Upper lobe of left lung (tissue), 4 donors: ENCODE data around the gene MACROD1.

Source experiments
- EP300 ChIP-seq, 4 donors: sonication (generic); formaldehyde crosslinking; IDR thresholded peaks; one replicate each; pipeline ENCODE4 v1.5.1; 2017; ENCODE audit warnings: antibody characterized with exemption in 4 of 4, control low read depth in 2 of 4
- POLR2A ChIP-seq, 4 donors: fragments of 450-650 bp; IDR thresholded peaks; one replicate each; pipeline ENCODE4 v1.5.1; 2016 to 2017; ENCODE audit warnings: antibody characterized with exemption in 4 of 4, mild to moderate bottlenecking in 2 of 4
- POLR2AphosphoS5 ChIP-seq, 2 donors: sonication (generic); formaldehyde crosslinking; IDR thresholded peaks; one replicate each; pipeline ENCODE4 v1.5.1; 2017; ENCODE audit warnings: antibody characterized with exemption in 2 of 2
- TF ChIP-seq, protein P1 (sequence below), 6 experiments: fragments of 450-650 bp in 4 of 6; fragments of 200-600 bp in 2 of 6; sonication (generic) in 2 of 6; IDR thresholded peaks; one replicate each; pipeline ENCODE4 v1.5.1; 2016 to 2019; ENCODE audit warnings: antibody characterized with exemption in 6 of 6

DNA sequence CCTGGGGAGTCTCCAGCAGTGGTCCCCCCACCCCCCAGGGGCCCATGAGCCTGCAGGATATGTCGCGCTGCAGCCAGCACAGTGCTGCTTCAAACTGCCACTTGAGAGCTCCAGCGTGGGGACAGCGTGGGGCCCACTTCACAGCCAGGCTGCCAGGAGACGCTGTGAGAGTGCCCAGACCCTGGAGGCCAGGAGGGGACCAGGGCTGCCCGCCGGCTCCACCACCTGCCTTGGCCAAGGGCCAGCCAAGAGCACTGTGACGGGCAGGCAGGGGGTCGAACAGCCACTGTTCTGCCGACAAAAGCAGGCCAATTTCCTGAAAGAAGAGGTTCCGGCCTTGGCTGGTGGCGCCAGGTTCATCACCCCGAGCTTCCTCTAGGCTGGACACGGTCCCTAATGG is 70.0 kb downstream of the MACROD1 start:
- TF ChIP-seq, protein P1, sequence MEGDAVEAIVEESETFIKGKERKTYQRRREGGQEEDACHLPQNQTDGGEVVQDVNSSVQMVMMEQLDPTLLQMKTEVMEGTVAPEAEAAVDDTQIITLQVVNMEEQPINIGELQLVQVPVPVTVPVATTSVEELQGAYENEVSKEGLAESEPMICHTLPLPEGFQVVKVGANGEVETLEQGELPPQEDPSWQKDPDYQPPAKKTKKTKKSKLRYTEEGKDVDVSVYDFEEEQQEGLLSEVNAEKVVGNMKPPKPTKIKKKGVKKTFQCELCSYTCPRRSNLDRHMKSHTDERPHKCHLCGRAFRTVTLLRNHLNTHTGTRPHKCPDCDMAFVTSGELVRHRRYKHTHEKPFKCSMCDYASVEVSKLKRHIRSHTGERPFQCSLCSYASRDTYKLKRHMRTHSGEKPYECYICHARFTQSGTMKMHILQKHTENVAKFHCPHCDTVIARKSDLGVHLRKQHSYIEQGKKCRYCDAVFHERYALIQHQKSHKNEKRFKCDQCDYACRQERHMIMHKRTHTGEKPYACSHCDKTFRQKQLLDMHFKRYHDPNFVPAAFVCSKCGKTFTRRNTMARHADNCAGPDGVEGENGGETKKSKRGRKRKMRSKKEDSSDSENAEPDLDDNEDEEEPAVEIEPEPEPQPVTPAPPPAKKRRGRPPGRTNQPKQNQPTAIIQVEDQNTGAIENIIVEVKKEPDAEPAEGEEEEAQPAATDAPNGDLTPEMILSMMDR (IDR thresholded peaks at IDR 0.05) = no peak
- TF ChIP-seq POLR2A (IDR thresholded peaks at IDR 0.05) = no peak
- no peak for TF ChIP-seq EP300 (IDR thresholded peaks at IDR 0.05)
- no peak for TF ChIP-seq POLR2AphosphoS5 (IDR thresholded peaks at IDR 0.05)
